ENCODE data around the gene NCBP3. TPM values are rescaled to one million over a fixed set of nuclear protein-coding genes. Genes with fewer than 3 reads are reported as not detected.

Gene NCBP3
- total RNA-seq, 6 experiments from 2014 or later, result 8.6 to 15.1 (median 10.5) TPM

DNA sequence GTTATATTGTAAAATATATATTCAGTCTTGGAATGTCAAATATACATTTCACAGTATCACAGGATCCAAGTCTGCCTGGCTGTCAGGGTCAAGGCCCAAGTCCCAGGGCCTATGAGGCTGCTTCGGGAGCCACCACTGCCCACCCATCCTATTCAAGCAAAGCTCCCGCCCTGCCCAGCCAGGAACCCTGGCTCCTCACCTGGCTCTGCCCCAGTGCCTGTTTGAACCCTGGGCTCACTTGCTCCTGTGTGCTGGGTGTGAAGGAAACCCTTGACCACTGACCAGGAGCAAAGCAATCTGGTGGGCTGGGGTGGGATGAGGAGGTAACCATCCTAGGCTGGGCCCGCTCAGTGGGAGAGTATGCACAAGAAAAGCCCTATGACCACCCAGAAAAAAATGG is 72.1 kb downstream of the NCBP3 start:
- TF ChIP-seq POLR2A (IDR thresholded peaks at IDR 0.05), result no peak
- TF ChIP-seq, protein P1, sequence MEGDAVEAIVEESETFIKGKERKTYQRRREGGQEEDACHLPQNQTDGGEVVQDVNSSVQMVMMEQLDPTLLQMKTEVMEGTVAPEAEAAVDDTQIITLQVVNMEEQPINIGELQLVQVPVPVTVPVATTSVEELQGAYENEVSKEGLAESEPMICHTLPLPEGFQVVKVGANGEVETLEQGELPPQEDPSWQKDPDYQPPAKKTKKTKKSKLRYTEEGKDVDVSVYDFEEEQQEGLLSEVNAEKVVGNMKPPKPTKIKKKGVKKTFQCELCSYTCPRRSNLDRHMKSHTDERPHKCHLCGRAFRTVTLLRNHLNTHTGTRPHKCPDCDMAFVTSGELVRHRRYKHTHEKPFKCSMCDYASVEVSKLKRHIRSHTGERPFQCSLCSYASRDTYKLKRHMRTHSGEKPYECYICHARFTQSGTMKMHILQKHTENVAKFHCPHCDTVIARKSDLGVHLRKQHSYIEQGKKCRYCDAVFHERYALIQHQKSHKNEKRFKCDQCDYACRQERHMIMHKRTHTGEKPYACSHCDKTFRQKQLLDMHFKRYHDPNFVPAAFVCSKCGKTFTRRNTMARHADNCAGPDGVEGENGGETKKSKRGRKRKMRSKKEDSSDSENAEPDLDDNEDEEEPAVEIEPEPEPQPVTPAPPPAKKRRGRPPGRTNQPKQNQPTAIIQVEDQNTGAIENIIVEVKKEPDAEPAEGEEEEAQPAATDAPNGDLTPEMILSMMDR (IDR thresholded peaks at IDR 0.05), result no peak
- H3K27ac ChIP-seq, result no peak overlapping the region
- ATAC-seq (no peak), DNase-seq (peak in 1 of 3 donors; percentile 17)
- intact Hi-C loops (cut with DNase I), result no loop called here
- no peak overlapping the region for H3K4me3 ChIP-seq
- H3K9me3 ChIP-seq, result no peaks in the 10 kb centered on the region
- WGBS (ENCODE audit: insufficient coverage, low coverage, low lambda C conversion rate, missing lambda C conversion rate), result 100% methylated on average over 1 of the region's 3 CpGs
- no peaks in the 10 kb centered on the region for H3K27me3 ChIP-seq
- H3K4me1 ChIP-seq, result no peaks in the 10 kb centered on the region
- H3K36me3 ChIP-seq, result no peaks in the 10 kb centered on the region

DNA sequence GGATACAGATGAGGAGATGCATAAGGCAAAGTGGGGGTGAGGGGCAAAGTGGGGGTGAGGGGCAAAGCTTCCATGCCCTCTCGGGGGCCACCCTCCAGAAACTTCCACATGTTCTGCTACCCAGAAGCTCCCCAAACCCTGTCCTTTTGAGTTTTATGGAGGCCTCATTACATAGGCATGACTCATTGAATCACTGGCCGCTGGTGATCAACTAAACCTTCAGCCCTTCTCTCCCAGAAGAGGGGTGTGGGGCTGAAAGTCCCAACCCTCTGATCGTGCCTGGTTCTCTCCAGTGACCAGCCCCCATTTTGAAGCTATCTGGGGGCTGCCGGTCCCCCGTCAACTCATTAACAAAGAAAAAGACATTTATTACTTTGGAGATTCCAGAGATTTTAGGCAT is 72.5 kb downstream of the NCBP3 start:
- no peaks in the 10 kb centered on the region for H3K9me3 ChIP-seq
- ATAC-seq (no peak), DNase-seq (no peak)
- H3K27me3 ChIP-seq, result no peaks in the 10 kb centered on the region
- H3K4me3 ChIP-seq, result no peak overlapping the region
- intact Hi-C loops (cut with DNase I), result no loop called here
- H3K36me3 ChIP-seq, result no peaks in the 10 kb centered on the region
- no peak overlapping the region for H3K27ac ChIP-seq
- 60% methylated on average over 4 of the region's 5 CpGs for WGBS (ENCODE audit: insufficient coverage, low coverage, low lambda C conversion rate, missing lambda C conversion rate)
- TF ChIP-seq, protein P1 (IDR thresholded peaks at IDR 0.05), result no peak
- no peak for TF ChIP-seq POLR2A (IDR thresholded peaks at IDR 0.05)
- H3K4me1 ChIP-seq, result no peaks in the 10 kb centered on the region

DNA sequence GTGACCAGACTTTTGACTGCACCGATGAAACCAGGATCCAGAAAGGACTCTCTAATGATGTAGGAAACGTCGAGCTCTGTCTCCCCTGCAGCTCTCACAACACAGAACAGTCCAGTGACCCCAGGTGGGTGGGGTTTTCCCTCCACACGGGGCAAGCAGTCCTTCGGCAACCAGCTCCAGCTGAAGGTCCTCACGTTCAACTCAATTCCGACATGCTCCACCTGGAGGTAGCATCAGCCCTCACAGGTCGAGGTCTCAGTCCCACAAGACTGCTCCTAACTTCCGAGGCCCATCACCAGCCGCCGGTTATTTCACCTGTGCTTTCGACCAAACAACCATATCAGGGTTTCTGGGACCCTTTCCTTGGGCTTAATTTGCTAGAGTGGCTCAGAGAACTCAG is 73.3 kb downstream of the NCBP3 start:
- intact Hi-C loops (cut with DNase I), result no loop called here
- 91% methylated on average over 6 of the region's 12 CpGs for WGBS (ENCODE audit: insufficient coverage, low coverage, low lambda C conversion rate, missing lambda C conversion rate)

DNA sequence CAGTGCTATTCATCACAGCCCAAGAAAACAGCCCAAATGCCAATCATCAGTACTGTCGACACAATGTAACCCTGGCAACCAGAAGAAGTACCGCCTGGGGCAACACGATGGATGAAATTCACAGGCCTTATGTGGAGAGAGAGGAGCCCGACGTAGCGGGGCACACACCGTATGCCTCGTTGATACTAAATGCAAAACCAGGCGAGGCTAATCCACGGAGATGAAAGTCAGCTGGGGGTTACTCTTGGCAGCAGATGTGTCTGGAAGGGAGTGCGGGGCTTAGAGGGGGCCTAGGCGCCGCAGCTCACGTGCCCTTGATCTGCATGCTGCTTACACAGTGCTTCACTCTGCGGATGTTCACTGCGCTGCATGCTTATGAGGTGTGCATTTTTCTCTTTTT is 74.9 kb downstream of the NCBP3 start:
- H3K9me3 ChIP-seq, result no peaks in the 10 kb centered on the region
- DNase-seq (no peak), ATAC-seq (no peak)
- H3K4me3 ChIP-seq, result no peak overlapping the region
- intact Hi-C loops (cut with DNase I), result no loop called here
- no peak overlapping the region for H3K27ac ChIP-seq
- TF ChIP-seq, protein P1 (IDR thresholded peaks at IDR 0.05), result no peak
- TF ChIP-seq POLR2A (IDR thresholded peaks at IDR 0.05), result no peak
- no peaks in the 10 kb centered on the region for H3K27me3 ChIP-seq
- no peaks in the 10 kb centered on the region for H3K4me1 ChIP-seq
- 64% methylated on average over 10 of the region's 16 CpGs for WGBS (ENCODE audit: insufficient coverage, low coverage, low lambda C conversion rate, missing lambda C conversion rate)
- no peaks in the 10 kb centered on the region for H3K36me3 ChIP-seq

More for the DNA sequence above, 73.3 kb downstream of the NCBP3 start:
- Histone ChIP-seq H3K9me3 (no peaks in the 10 kb centered on the region), H3K4me3 (no peak overlapping the region), H3K4me1 (no peaks in the 10 kb centered on the region), H3K36me3 (no peaks in the 10 kb centered on the region), H3K27ac (no peak overlapping the region), H3K27me3 (no peaks in the 10 kb centered on the region)
- TF ChIP-seq, protein P1 (IDR thresholded peaks at IDR 0.05), result no peak
- TF ChIP-seq POLR2A (IDR thresholded peaks at IDR 0.05), result no peak
- DNase-seq (peak in 1 of 3 donors; percentile 28), ATAC-seq (no peak)

DNA sequence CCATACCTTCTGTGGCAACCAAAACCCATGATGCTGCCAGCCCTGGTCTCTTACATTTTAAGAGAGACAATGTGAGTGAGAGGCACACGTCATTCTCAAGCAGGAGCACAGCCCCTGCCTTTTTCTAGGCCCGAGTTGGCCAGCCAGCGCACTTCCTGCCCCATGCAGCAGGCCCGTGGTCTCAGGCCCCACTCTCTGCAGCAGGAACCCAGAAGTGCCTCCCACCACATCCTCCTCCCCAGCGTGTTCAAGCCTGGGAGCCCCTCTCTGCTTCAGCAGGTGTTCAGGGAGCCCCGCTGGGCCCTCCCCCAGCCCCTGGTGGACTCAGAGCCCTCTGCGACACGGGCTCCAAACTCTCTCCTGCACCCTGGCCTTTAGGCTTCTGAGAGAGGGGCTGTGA is 75.6 kb downstream of the NCBP3 start:
- Histone ChIP-seq H3K36me3 (no peaks in the 10 kb centered on the region), H3K27ac (no peak overlapping the region), H3K4me1 (no peaks in the 10 kb centered on the region), H3K27me3 (no peaks in the 10 kb centered on the region), H3K4me3 (no peak overlapping the region), H3K9me3 (no peaks in the 10 kb centered on the region)
- TF ChIP-seq, protein P1 (IDR thresholded peaks at IDR 0.05), result no peak
- TF ChIP-seq POLR2A (IDR thresholded peaks at IDR 0.05), result no peak
- 81% methylated on average over 3 of the region's 8 CpGs for WGBS (ENCODE audit: insufficient coverage, low coverage, low lambda C conversion rate, missing lambda C conversion rate)
- no peak for DNase-seq
- intact Hi-C loops (cut with DNase I), result no loop called here
- ATAC-seq, result peak; percentile 16 to 46 (median 33)
